ENCODE data around the gene PAEP.

PAEP gene

GRCh38 chr9:135612981-135613910 is 51.7 kb downstream of the PAEP start:
- DNase-seq (ENCODE audit: low read depth in 3 of 3, low spot score in 1 of 3): no peak

- DNase-seq (ENCODE audit: low read depth in 3 of 3, low spot score in 1 of 3): no peak
Observed at GRCh38 chr9:135613946-135614805, 52.6 kb downstream of the PAEP start.

- DNase-seq (ENCODE audit: low read depth in 3 of 3, low spot score in 1 of 3): no peak
Observed at GRCh38 chr9:135614821-135615665, 53.5 kb downstream of the PAEP start.

GRCh38 chr9:135615666-135616618 is 54.4 kb downstream of the PAEP start:
- no peak for DNase-seq (ENCODE audit: low read depth in 3 of 3, low spot score in 1 of 3)
